OCI-LY3 (cell line): Measurements from ENCODE around the gene CABP2.

Experiments
- CTCF ChIP-seq: fragments of 200-600, 300-600 bp; sonication (generic); IDR thresholded peaks from 2 replicates; pipeline ENCODE4 v1.5.1; 2014; ENCODE audit warnings: antibody characterized with exemption, low read length, low read depth
- EZH2phosphoT487 ChIP-seq: fragments of 200-600 bp; shearing (Covaris generic); IDR thresholded peaks from 2 replicates; pipeline ENCODE4 v1.6.1; 2018; ENCODE audit warnings: antibody characterized with exemption, mixed run types, low read depth

GRCh38 chr11:67524480-67524808 is 1.2 kb upstream of the CABP2 start:
- TF ChIP-seq CTCF (no peak), EZH2phosphoT487 (no peak)
